GM19372 (cell line): ENCODE data around the gene STAB2.

ENCODE experiments used
- ATAC-seq: cut with Tn5 transposase; IDR thresholded peaks from one replicate; pipeline ENCODE4 v1.9.1; 2021; ENCODE audit warnings: mild to moderate bottlenecking, low read depth, moderate library complexity; ENCODE audit not compliant: unreplicated experiment

The STAB2 gene

GRCh38 chr12:103586791-103587370, at the start of gene STAB2:
Gene STAB2, plus strand, starts transcription at chr12:103587273. Its CDS starts 204 bp downstream, at chr12:103587477.
- no peak for ATAC-seq

- ATAC-seq = no peak
These were observed 48.7 kb upstream of the STAB2 start for GRCh38 chr12:103538397-103538796.

- no peak for ATAC-seq
These were observed 46.8 kb upstream of the STAB2 start for GRCh38 chr12:103540319-103540718.

- ATAC-seq = no peak
These were observed 45.0 kb upstream of the STAB2 start for GRCh38 chr12:103542078-103542477.

- no peak for ATAC-seq
These were observed 40.1 kb upstream of the STAB2 start for GRCh38 chr12:103546959-103547358.

GRCh38 chr12:103547376-103547775, 39.7 kb upstream of the STAB2 start:
- no peak for ATAC-seq

- no peak for ATAC-seq
These were observed 39.1 kb upstream of the STAB2 start for GRCh38 chr12:103547929-103548328.

GRCh38 chr12:103548622-103549601, 38.2 kb upstream of the STAB2 start:
- ATAC-seq = no peak

GRCh38 chr12:103556890-103557627, 30.0 kb upstream of the STAB2 start:
- no peak for ATAC-seq

- ATAC-seq = no peak
These were observed 29.5 kb upstream of the STAB2 start for GRCh38 chr12:103557628-103558010.

- ATAC-seq = no peak
These were observed 28.2 kb upstream of the STAB2 start for GRCh38 chr12:103558879-103559278.

GRCh38 chr12:103560604-103561101, 26.4 kb upstream of the STAB2 start:
- ATAC-seq = no peak

GRCh38 chr12:103561174-103561573, 25.9 kb upstream of the STAB2 start:
- no peak for ATAC-seq

GRCh38 chr12:103566398-103566797, 20.7 kb upstream of the STAB2 start:
- no peak for ATAC-seq

- ATAC-seq = no peak
These were observed 17.8 kb upstream of the STAB2 start for GRCh38 chr12:103569278-103569677.

GRCh38 chr12:103571286-103571685, 15.8 kb upstream of the STAB2 start:
- ATAC-seq = no peak

GRCh38 chr12:103572312-103573045, 14.6 kb upstream of the STAB2 start:
- ATAC-seq = no peak

- ATAC-seq = no peak
These were observed 13.9 kb upstream of the STAB2 start for GRCh38 chr12:103573185-103573584.

- no peak for ATAC-seq
These were observed 8.1 kb upstream of the STAB2 start for GRCh38 chr12:103578926-103579325.

- no peak for ATAC-seq
These were observed 7.0 kb upstream of the STAB2 start for GRCh38 chr12:103580026-103580425.
